SK-N-SH treated with all-trans-retinoic acid at 6 μM for 48 hours (cell line): ENCODE data around the gene ERBIN.

Experiments
- ATAC-seq: fragments of 200-7000 bp; cut with Tn5 transposase; 3 replicates; pipeline ENCODE4 v1.9.1; 2020; ENCODE audit warnings: mild to moderate bottlenecking, moderate library complexity
- ARNTL ChIP-seq: fragments of 450-650 bp; formaldehyde crosslinking; IDR thresholded peaks from 2 replicates; pipeline ENCODE4 v1.5.0; 2020; ENCODE audit warnings: low read depth, mild to moderate bottlenecking, moderate library complexity, borderline replicate concordance
- BACH2 ChIP-seq: fragments of 250-450 bp; sonication (Bioruptor Pico); IDR thresholded peaks from 2 replicates; pipeline ENCODE4 v1.9.0; 2021; ENCODE audit warnings: mild to moderate bottlenecking, borderline replicate concordance
- CREB5 ChIP-seq: fragments of 250-450 bp; sonication (Bioruptor Pico); IDR thresholded peaks from 2 replicates; pipeline ENCODE4 v1.5.1; 2020; ENCODE audit warnings: low read depth, mild to moderate bottlenecking, moderate library complexity
- CSDC2 ChIP-seq: fragments of 250-450 bp; sonication (Bioruptor Pico); IDR thresholded peaks from 2 replicates; pipeline ENCODE4 v1.5.0; 2020; ENCODE audit warnings: mild to moderate bottlenecking, moderate library complexity
- CSRNP3 ChIP-seq: fragments of 250-450 bp; sonication (Bioruptor Pico); IDR thresholded peaks from 2 replicates; pipeline ENCODE4 v1.5.1; 2021; ENCODE audit warnings: mild to moderate bottlenecking, moderate library complexity
- ESRRG ChIP-seq: fragments of 250-450 bp; sonication (Bioruptor Pico); IDR thresholded peaks from 2 replicates; pipeline ENCODE4 v1.6.1; 2021; ENCODE audit warnings: mild to moderate bottlenecking
- GLIS3 ChIP-seq: fragments of 250-450 bp; sonication (Bioruptor Pico); IDR thresholded peaks from 2 replicates; pipeline ENCODE4 v1.5.0; 2020; ENCODE audit warnings: mild to moderate bottlenecking, moderate library complexity
- ISL1 ChIP-seq: fragments of 250-450 bp; sonication (Bioruptor Pico); IDR thresholded peaks from 2 replicates; pipeline ENCODE4 v2.1.2; 2022; ENCODE audit warnings: mild to moderate bottlenecking, moderate library complexity
- OSR1 ChIP-seq: fragments of 250-450 bp; sonication (Bioruptor Pico); IDR thresholded peaks from 2 replicates; pipeline ENCODE4 v1.8.0; 2022; ENCODE audit warnings: moderate library complexity, mild to moderate bottlenecking, inconsistent platforms
- PATZ1 ChIP-seq: fragments of 250-450 bp; sonication (Bioruptor Pico); IDR thresholded peaks from 2 replicates; pipeline ENCODE4 v1.8.0; 2020; ENCODE audit warnings: mild to moderate bottlenecking, moderate library complexity, borderline replicate concordance
- POU6F1 ChIP-seq: fragments of 250-450 bp; sonication (Bioruptor Pico); IDR thresholded peaks from 2 replicates; pipeline ENCODE4 v1.8.0; 2021; ENCODE audit warnings: low read depth, mild to moderate bottlenecking, moderate library complexity, borderline replicate concordance
- PPARA ChIP-seq: fragments of 250-450 bp; sonication (Bioruptor Pico); IDR thresholded peaks from 2 replicates; pipeline ENCODE4 v1.5.0; 2020; ENCODE audit warnings: mild to moderate bottlenecking, borderline replicate concordance
- RARB ChIP-seq: fragments of 250-450 bp; sonication (Bioruptor Pico); IDR thresholded peaks from 2 replicates; pipeline ENCODE4 v1.8.0; 2021; ENCODE audit warnings: mild to moderate bottlenecking, moderate library complexity
- SNAI2 ChIP-seq: fragments of 250-450 bp; sonication (Bioruptor Pico); IDR thresholded peaks from 2 replicates; pipeline ENCODE4 v1.5.0; 2020; ENCODE audit warnings: mild to moderate bottlenecking, moderate library complexity
- TCF4 ChIP-seq: fragments of 250-450 bp; sonication (Bioruptor Pico); IDR thresholded peaks from 2 replicates; pipeline ENCODE4 v1.8.0; 2021; ENCODE audit warnings: mild to moderate bottlenecking, moderate library complexity, borderline replicate concordance
- TSHZ2 ChIP-seq: fragments of 250-450 bp; sonication (Bioruptor Pico); IDR thresholded peaks from 2 replicates; pipeline ENCODE4 v1.5.0; 2020; ENCODE audit warnings: mild to moderate bottlenecking, moderate library complexity
- ZC3H10 ChIP-seq: fragments of 250-450 bp; sonication (Bioruptor Pico); IDR thresholded peaks from 2 replicates; pipeline ENCODE4 v1.5.1; 2021; ENCODE audit warnings: mild to moderate bottlenecking, moderate library complexity
- ZFP3 ChIP-seq: fragments of 250-450 bp; sonication (Bioruptor Pico); IDR thresholded peaks from 2 replicates; pipeline ENCODE4 v1.5.0; 2020; ENCODE audit warnings: mild to moderate bottlenecking, moderate library complexity
- ZFP30 ChIP-seq: fragments of 450-650 bp; formaldehyde crosslinking; IDR thresholded peaks from 2 replicates; pipeline ENCODE4 v1.5.0; 2022; ENCODE audit warnings: mild to moderate bottlenecking, moderate library complexity

Gene ERBIN

GRCh38 chr5:65928322-65928752 lies 2.0 kb downstream of the ERBIN start:
- ATAC-seq = no peak
- TF ChIP-seq CSRNP3 (CRISPR knock-in tag) = no peak
- TF ChIP-seq TSHZ2 (CRISPR knock-in tag) = no peak
- no peak for TF ChIP-seq ZC3H10
- TF ChIP-seq PPARA = no peak
- no peak for TF ChIP-seq ESRRG (CRISPR knock-in tag)
- no peak for TF ChIP-seq ARNTL (CRISPR knock-in tag)
- TF ChIP-seq ISL1 (CRISPR knock-in tag) = no peak

- TF ChIP-seq TCF4 (CRISPR knock-in tag) = no peak
- no peak for TF ChIP-seq ISL1 (CRISPR knock-in tag)
- TF ChIP-seq ESRRG (CRISPR knock-in tag) = no peak
- TF ChIP-seq CSRNP3 (CRISPR knock-in tag) = no peak
- no peak for TF ChIP-seq ZFP30 (CRISPR knock-in tag)
- TF ChIP-seq ZFP3 (CRISPR knock-in tag) = no peak
- TF ChIP-seq SNAI2 (CRISPR knock-in tag) = no peak
- TF ChIP-seq BACH2 = no peak
- no peak for TF ChIP-seq PATZ1 (CRISPR knock-in tag)
- no peak for TF ChIP-seq ZC3H10
- TF ChIP-seq PPARA = no peak
- no peak for TF ChIP-seq POU6F1 (CRISPR knock-in tag)
- TF ChIP-seq CREB5 (CRISPR knock-in tag) = no peak
- TF ChIP-seq CSDC2 (CRISPR knock-in tag) = no peak
- TF ChIP-seq TSHZ2 (CRISPR knock-in tag) = no peak
- no peak for TF ChIP-seq GLIS3 (CRISPR knock-in tag)
- TF ChIP-seq RARB (CRISPR knock-in tag) = no peak
- TF ChIP-seq OSR1 (CRISPR knock-in tag) = no peak
- TF ChIP-seq, all 23 proteins: peak for 0
- ATAC-seq = no peak
Measured at GRCh38 chr5:65928860-65929259, 2.5 kb downstream of the ERBIN start.
